Suppressor macrophage treated with lipopolysaccharide for 4 hours (primary cell): ENCODE measurements around the gene WNT3A.

Source experiments
- DNase-seq: peaks from one replicate; pipeline ENCODE4 v3.0.0-alpha.2; 2020

WNT3A gene

DNA sequence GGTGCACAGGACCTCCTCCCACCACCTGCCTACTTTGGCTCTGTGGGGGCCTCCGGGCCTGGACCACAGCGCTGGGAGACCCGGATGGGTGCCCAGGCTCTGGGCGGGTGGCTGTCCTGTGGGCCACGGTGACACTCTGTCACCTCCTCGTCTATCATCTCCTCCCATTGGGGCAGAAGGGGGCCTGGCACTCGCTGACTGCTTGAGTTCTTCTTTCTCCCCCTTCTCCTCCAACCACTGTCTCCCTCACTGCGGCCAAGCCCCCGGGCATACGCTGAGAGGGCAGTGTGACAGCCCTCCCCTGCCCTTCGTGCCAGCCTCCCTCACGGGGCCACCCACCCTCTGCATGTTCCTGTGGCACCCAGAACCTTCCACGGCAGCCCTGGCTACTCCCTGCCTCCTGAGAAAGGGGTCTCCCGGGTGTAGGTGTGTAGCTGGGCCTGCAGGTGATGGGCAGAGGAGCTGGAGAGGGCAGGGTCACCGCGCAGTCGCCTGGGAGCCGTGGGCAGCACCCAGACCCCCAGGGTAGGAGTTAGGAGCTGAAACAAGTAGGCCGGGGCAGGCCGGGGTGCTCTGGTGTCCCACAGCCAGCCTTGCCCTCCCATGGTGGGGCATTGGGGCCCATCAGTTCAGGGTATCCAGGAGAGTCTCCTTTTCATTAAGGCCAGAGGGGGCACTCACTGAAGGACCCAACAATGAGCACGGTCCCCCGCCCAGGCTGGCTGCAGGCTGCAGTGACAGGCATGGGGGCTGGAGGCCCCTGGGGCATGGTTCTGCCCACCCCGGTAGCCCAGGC is 66.5 kb downstream of the WNT3A start:
- no peak for DNase-seq

GRCh38 chr1:228073857-228074545 is 67.2 kb downstream of the WNT3A start:
- no peak for DNase-seq

GRCh38 chr1:228074954-228075730 is 68.3 kb downstream of the WNT3A start:
- DNase-seq = no peak

- no peak for DNase-seq
Measured at GRCh38 chr1:228075801-228076271, 69.0 kb downstream of the WNT3A start.

- DNase-seq = no peak
Measured at GRCh38 chr1:228076796-228077430, 70.1 kb downstream of the WNT3A start.

DNA sequence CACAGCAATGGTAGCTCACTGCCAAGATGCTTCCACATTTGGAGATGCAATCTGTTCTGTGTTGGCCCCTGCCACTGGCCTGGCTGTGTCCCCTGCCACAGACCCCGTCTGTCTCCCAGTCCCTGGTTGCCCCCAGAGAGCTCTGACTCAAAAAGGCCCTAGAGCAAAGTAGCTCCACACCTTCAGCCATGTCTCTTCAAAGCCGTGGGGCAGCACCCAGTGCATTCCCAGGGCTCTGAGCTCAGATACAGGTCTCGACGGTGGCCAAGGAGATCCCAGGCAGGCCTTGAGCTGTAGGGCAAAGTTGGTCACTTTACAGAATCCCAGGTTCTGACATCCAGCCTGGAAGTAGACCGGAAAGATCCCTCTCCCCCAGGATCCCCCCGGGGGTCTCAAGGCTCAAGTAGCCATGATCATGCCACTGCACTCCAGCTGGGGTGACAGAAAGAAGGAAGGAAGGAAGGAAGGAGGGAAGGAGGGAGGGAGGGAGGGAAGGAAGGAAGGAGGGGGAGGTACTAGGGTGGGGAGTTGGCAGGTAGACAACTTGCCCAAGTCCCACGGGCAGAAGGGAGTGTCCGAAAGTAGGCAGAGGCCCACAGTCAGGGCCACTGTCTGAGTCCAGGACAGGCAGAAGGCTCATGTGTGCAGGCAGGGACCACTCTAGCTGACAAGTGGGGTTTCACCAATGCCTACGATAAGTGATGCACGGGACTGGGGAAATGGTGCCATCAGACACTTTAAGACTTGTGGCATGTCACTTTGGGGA is 71.0 kb downstream of the WNT3A start:
- no peak for DNase-seq

- no peak for DNase-seq
Measured at GRCh38 chr1:228079013-228079412, 72.2 kb downstream of the WNT3A start.

GRCh38 chr1:228079601-228080263 is 72.9 kb downstream of the WNT3A start:
- DNase-seq = no peak

- DNase-seq = no peak
Measured at GRCh38 chr1:228081144-228081543, 74.3 kb downstream of the WNT3A start.

DNA sequence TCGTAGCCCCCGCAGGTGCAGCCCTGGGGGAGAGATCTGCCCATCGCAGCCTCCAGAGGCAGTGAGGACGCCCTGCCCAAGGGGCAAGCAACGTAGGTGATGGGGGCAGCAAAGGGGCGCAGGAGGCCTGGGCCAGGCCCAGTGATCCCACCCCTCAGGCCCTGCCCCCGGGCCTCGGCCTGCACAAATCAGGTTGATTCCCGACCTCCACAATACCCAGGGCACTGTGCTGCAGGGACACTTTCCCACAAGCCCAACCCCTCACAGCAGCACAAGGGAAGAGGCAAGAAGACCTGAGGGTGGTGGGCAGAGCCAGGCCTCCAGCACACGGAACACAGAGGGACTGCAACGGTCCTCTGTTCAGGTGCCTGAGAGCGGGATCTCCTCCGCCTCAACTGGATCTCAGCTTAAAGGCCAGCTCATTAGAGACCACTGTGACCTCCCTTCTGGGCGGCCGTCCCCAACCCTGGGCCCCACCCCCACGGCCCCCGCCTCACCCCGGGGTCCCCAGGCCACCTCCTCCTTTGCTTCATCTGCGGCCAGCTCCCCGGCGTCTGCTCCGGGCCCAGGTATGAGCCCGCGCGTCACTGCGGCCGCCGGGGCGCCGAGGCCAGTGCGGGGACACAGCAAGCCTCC is 74.9 kb downstream of the WNT3A start:
- DNase-seq = no peak

DNA sequence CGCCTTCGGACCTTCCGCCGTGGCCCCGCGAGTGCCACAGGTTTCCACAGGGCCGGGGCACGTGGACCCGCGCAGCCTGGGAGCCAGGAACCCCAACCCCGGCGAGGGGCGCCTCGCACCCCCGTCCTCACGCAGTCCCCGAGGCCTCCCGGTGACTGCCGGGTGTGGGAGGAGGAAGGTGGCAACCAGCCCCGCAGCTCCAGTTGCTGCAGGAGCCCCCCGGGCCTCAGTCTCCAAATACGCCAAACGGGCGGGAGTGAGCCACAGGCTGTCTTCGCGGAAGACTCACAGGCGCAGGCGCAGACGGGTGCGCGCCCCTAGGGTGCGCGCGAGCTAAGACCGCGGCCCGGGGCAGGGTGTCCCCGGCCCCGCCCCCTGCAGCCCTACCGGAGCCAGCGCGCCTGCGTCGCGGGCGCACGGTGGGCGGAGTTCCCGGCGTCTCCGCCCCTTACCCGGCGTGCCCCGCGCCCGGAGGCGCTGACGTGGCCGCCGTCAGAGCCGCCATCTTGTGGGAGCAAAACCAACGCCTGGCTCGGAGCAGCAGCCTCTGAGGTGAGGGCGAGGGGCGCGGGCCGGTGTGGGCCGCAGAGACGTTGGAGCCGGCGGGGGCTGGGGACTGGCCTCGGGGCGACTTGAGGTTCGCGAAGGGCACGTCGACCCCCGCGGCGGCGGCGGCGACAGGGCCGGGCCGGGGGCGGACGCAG is 75.6 kb downstream of the WNT3A start, which contains the start of gene ARF1:
Gene ARF1 (plus strand): TSS at position 495 of the 704 bp plus-strand sequence. CDS start 14,407 bp downstream, outside the sequence.
- peak; percentile 99 for DNase-seq

- DNase-seq = peak; percentile 59
Measured at GRCh38 chr1:228082918-228083870, 76.4 kb downstream of the WNT3A start.

DNA sequence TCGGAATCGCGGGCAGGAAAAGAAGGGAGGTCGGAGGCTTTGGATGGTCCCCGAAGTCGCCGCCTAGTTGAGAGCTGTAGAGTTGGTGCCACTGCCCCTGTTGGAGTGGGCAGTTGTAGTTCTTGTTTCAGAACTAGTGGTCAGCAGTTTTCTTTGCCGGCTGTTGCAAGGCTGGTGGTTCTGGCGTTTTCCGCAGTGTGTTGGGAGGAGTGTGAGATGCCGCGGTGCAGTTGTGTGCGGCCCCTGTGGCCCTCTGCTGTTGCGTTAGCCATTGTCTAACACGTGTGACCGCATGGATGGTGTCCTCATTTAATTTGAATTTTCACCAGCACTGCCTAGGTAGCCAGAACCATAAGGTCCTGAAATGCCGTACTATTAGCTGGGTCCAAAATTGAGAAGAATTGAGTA is 77.1 kb downstream of the WNT3A start:
- peak; percentile 82 for DNase-seq

GRCh38 chr1:228084325-228084724 is 77.5 kb downstream of the WNT3A start:
- DNase-seq = peak; percentile 92

DNA sequence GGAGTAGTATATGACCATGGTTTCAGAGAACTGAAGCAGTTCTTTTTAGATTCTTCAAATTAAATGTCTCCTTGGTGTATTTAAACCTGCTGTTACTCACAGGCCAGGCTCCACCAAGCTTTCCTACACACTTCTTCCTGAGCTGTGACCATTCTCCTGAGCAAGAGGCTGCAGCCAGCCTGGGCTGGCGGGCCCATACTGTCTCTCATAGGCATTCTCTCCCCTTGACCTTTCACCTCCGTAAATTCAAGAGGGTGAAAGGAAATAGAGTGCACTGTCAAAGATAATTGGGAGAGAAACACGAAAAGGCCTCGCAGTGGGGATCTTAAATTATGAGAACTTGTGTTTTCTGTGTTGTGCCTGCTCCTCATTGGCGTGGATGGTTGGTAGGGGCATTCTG is 78.0 kb downstream of the WNT3A start:
- no peak for DNase-seq

GRCh38 chr1:228085287-228085951 is 78.6 kb downstream of the WNT3A start:
- peak; percentile 85 for DNase-seq

DNA sequence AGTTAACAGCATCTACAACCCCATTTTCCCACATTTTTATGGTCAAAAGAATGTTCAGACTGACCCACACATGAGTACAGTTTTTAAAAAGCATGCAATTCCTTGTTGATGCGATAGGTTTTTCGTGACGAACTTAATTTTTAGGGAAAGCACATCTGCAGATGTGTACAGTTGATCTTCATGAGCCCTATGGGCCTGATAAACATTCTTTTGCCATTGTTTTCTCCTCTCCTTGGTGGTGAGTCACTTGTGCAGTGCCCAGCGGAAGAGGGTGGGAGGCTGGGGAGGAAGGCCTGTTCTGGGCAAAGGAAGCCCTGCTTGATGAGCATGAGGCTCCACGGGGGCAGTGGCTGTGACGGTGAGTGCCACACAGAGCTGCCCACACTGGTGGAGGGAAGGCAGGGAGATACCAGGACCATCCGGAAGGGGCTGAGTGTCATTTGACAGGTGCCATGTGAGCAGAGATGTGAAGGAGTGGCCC is 81.0 kb downstream of the WNT3A start:
- peak; percentile 79 for DNase-seq
